OCI-LY7 (cell line): Measurements from ENCODE around the gene DAZAP1. TPM values are rescaled to one million over a fixed set of nuclear protein-coding genes. Genes with fewer than 3 reads are reported as not detected.

Source experiments
- BruUV-seq: library from RNA; stranded (reverse); fragments of 400-500 nt; replicated peaks from 2 replicates; lab custom pipeline; 2021; lab: Mats Ljungman, UMichigan
- CTCF ChIA-PET: fragments of 300-600 bp; sonication (Branson Sonifier 250); formaldehyde crosslinking; loops from one replicate; lab custom pipeline; 2022; ENCODE audit warnings: antibody characterized with exemption; ENCODE audit not compliant: unreplicated experiment; lab: Charles Lee
- POLR2A ChIA-PET: fragments of 300-600 bp; sonication (Branson Sonifier 250); formaldehyde crosslinking; loops from one replicate; lab custom pipeline; 2022; ENCODE audit warnings: antibody characterized with exemption; lab: Charles Lee
- DNase-seq: peaks from one replicate; pipeline ENCODE4 v3.0.0-alpha.2; 2015; ENCODE audit warnings: low spot score
- H2AFZ ChIP-seq: fragments of 200-600 bp; sonication (generic), shearing (Covaris generic); 2 replicates; pipeline ENCODE4 v1.6.1; 2014; ENCODE audit warnings: mild to moderate bottlenecking, antibody characterized with exemption, low read length, moderate library complexity
- H3K27ac ChIP-seq: fragments of 200-600 bp; sonication (generic); 2 replicates; pipeline ENCODE4 v1.5.1; 2014; ENCODE audit warnings: mixed run types, low read depth, mild to moderate bottlenecking, moderate library complexity, low read length, inconsistent platforms; ENCODE audit not compliant: poor library complexity, severe bottlenecking
- H3K36me3 ChIP-seq: fragments of 200-600 bp; sonication (generic); 2 replicates; pipeline ENCODE4 v1.6.1; 2014; ENCODE audit warnings: mild to moderate bottlenecking, antibody characterized with exemption, low read length, moderate library complexity, mixed read lengths; ENCODE audit not compliant: insufficient read depth
- H3K4me1 ChIP-seq: fragments of 200-600 bp; sonication (generic); 2 replicates; pipeline ENCODE4 v1.5.1; 2014; ENCODE audit warnings: mild to moderate bottlenecking, low read length; ENCODE audit not compliant: insufficient read depth, poor library complexity, severe bottlenecking
- H3K4me2 ChIP-seq: fragments of 200-600 bp; sonication (generic); 2 replicates; pipeline ENCODE4 v1.6.1; 2014; ENCODE audit warnings: mild to moderate bottlenecking, low read length
- H3K4me3 ChIP-seq: fragments of 200-600 bp; sonication (generic); 2 replicates; pipeline ENCODE4 v1.5.1; 2014; ENCODE audit warnings: mild to moderate bottlenecking, low read depth, low read length; ENCODE audit not compliant: poor library complexity, severe bottlenecking
- H3K79me2 ChIP-seq: fragments of 200-600 bp; sonication (generic); 2 replicates; pipeline ENCODE4 v1.6.1; 2016; ENCODE audit warnings: low read depth, mild to moderate bottlenecking, low read length, moderate library complexity, mixed read lengths; ENCODE audit not compliant: insufficient read depth
- H3K9me2 ChIP-seq: fragments of 200-600 bp; sonication (generic); 2 replicates; pipeline ENCODE4 v1.6.1; 2016; ENCODE audit warnings: mild to moderate bottlenecking, low read length, mixed read lengths; ENCODE audit not compliant: insufficient read depth
- H3K9me3 ChIP-seq: fragments of 200-600 bp; sonication (generic); 2 replicates; pipeline ENCODE4 v1.6.1; 2014; ENCODE audit warnings: mild to moderate bottlenecking, mixed run types, low read length, mixed read lengths
- H4K20me1 ChIP-seq: fragments of 200-600 bp; sonication (generic); 2 replicates; pipeline ENCODE4 v1.6.1; 2014; ENCODE audit warnings: mild to moderate bottlenecking, antibody characterized with exemption, low read length, moderate library complexity, mixed read lengths; ENCODE audit not compliant: insufficient read depth
- EZH2phosphoT487 ChIP-seq: fragments of 200-600 bp; sonication (generic); IDR thresholded peaks from 2 replicates; pipeline ENCODE4 v1.6.1; 2018; ENCODE audit warnings: low read depth, borderline replicate concordance, mild to moderate bottlenecking, mixed run types, antibody characterized with exemption, low read length, moderate library complexity, mixed read lengths
- intact Hi-C: fragments of 100-400 bp; cut with micrococcal nuclease; formaldehyde crosslinking; loops from one replicate; pipeline ENCODE4 v1.10.0; 2022; ENCODE audit not compliant: unreplicated experiment
- total RNA-seq, 2 experiments: library from RNA; depleted of rRNA in 1 of 2; stranded (reverse); fragments of >200 nt in 1 of 2; shearing (Covaris generic) in 1 of 2; gene quantifications; 2 replicates each; pipeline ENCODE4 v1.2.3, GENCODE V29; 2014 to 2022
- TF ChIP-seq, protein P1 (sequence below): fragments of 200-600 bp; sonication (generic); conservative IDR thresholded peaks from 2 replicates; pipeline ENCODE4 v1.5.1; 2014; ENCODE audit warnings: mild to moderate bottlenecking, antibody characterized with exemption, low read length, moderate library complexity, mixed read lengths

The DAZAP1 gene
- total RNA-seq, 2 experiments from 2014 or later: 170 to 373 TPM

DNA sequence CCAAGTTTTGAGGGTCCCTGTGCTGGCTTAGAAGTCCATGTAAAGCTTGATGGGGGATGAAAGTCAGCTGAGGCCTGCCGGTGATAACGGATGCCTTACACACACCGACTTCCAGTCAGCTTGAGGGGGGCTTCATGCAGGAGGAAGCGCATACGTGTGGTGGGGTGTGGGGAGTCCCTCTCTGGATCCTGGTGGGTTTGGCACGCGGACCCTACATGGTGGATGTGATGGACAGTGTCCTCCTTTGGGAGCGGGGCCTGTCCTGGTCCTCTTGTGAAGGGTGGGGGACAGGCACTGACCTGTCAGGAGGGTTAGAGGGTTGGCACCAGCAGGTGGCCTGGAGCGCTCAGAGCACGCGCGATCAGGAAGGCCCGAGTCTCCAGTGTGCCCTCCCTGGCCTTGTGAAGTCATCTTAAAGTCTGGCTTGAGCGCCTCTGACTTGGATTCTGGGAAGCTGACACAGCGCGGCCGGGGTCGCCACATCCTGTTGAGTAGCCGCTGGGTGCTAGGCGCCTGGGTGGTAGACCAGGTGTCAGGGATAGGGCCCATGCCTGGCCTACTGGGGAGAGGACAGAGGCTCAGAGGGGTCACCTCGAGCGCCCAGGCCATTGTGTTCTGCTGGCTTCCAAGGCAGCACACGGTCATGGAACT, 2.9 kb downstream of the DAZAP1 start:
- no peak for DNase-seq
- intact Hi-C loops: no loop called here
- Histone ChIP-seq H3K4me2 (peak overlapping the region; percentile 99), H3K27ac (no peak overlapping the region), H3K4me3 (peak overlapping the region; percentile 100), H3K36me3 (peaks cover 67% of the 10 kb centered on the region), H3K4me1 (peaks cover 21% of the 10 kb centered on the region), H3K79me2 (peaks cover 76% of the 10 kb centered on the region), H4K20me1 (peaks cover 27% of the 10 kb centered on the region), H3K9me3 (no peaks in the 10 kb centered on the region), H2AFZ (no peak overlapping the region), H3K9me2 (no peaks in the 10 kb centered on the region)
- TF ChIP-seq, protein P1, sequence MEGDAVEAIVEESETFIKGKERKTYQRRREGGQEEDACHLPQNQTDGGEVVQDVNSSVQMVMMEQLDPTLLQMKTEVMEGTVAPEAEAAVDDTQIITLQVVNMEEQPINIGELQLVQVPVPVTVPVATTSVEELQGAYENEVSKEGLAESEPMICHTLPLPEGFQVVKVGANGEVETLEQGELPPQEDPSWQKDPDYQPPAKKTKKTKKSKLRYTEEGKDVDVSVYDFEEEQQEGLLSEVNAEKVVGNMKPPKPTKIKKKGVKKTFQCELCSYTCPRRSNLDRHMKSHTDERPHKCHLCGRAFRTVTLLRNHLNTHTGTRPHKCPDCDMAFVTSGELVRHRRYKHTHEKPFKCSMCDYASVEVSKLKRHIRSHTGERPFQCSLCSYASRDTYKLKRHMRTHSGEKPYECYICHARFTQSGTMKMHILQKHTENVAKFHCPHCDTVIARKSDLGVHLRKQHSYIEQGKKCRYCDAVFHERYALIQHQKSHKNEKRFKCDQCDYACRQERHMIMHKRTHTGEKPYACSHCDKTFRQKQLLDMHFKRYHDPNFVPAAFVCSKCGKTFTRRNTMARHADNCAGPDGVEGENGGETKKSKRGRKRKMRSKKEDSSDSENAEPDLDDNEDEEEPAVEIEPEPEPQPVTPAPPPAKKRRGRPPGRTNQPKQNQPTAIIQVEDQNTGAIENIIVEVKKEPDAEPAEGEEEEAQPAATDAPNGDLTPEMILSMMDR: no peak
- no peak for TF ChIP-seq EZH2phosphoT487
- no TSS peak for BruUV-seq
- ChIA-PET CTCF (interaction anchor here (0.6 kb wide), 1 partner anchor 152 kb away, joined by 4 read pairs; no protein-coding TSS in a partner anchor), POLR2A (no interaction called here)

DNA sequence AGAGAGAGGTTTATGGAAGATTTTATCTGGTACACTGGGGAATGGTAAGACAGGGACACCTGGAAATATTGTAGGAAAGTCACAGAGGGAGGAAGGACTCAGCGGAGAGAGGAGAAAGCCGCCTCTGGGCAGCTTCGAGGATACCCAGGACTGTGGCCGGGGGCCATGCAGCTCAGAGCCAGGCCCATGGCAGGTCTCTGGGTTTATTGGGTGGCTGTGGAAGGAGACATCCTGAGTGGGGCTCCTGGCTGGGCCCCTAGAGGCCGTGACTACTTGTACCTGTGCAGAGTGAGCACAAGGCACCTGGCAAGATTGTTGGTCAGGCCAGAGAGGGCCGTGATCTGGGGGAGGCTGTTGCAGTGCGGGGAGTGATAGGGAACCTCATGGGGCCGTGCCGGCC, 3.4 kb downstream of the DAZAP1 start:
- peak overlapping the region; percentile 99 for H3K4me2 ChIP-seq
- ChIA-PET CTCF (no interaction called here), POLR2A (no interaction called here)
- no peaks in the 10 kb centered on the region for H3K9me3 ChIP-seq
- no peak overlapping the region for H3K4me3 ChIP-seq
- DNase-seq: no peak
- H3K4me1 ChIP-seq: peaks cover 21% of the 10 kb centered on the region
- no peaks in the 10 kb centered on the region for H3K9me2 ChIP-seq
- no TSS peak for BruUV-seq
- peaks cover 81% of the 10 kb centered on the region for H3K79me2 ChIP-seq
- intact Hi-C loops: no loop called here
- no peak overlapping the region for H3K27ac ChIP-seq
- TF ChIP-seq EZH2phosphoT487: no peak
- TF ChIP-seq, protein P1: no peak
- H4K20me1 ChIP-seq: peaks cover 32% of the 10 kb centered on the region
- H2AFZ ChIP-seq: no peak overlapping the region
- H3K36me3 ChIP-seq: peaks cover 73% of the 10 kb centered on the region
